SW480 (cell line): ENCODE measurements around the gene PLCB4.

Source experiments
- DNase-seq: peaks from one replicate; pipeline ENCODE4 v3.0.0-alpha.2; 2016; ENCODE audit warnings: low spot score

PLCB4 gene

GRCh38 chr20:9453201-9453600, 384.3 kb downstream of the PLCB4 start:
- no peak for DNase-seq

GRCh38 chr20:9454791-9455190, 385.9 kb downstream of the PLCB4 start:
- DNase-seq = no peak

DNA sequence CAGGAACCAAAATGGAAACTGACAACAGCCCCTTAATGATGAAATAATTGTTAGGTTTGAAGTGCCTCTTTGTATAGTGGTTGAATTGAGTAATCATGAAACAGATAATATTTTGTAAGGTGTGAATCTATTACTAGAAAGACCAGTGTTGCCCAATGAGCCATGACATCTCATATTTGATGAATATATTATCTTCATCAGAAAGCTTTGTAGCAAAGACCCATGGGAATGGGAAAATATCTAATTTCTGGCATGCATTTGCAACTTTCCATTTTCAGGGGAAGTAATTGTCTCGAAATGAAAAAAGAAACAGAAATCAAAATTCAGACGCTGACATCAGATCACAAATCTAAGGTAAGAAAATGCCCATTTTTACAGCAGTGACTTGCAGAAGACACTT, 388.2 kb downstream of the PLCB4 start:
- no peak for DNase-seq

DNA sequence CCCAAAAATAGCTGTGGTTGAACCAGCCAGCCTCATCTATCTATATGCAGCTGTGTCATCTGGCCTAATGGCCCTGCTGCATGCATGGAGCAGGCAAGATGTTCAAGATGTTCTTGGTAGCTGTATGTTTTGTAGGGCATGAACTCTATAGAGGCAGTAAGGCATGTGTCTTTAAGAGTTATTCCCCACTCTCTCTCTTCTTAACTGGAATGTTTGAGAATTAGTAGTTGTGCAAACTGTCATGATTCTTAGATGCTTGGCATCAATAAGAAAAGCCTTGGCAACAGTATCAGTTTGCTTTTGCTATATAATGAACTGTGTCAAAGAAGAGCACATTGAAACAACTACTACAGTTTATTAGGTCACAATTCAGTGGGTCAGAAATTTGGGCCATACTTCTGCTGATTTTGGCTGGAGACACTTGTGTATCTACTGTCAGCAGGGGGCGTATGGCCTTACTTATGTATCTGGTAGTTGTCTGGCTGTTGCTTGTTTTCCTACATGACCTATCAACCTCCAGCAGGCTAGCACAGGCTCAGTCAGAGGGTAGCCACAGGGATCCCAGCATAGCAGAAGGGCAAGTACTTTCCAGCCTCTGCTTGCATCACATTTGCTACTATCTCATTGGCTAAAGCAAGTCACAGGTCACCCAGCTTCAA, 389.4 kb downstream of the PLCB4 start:
- DNase-seq = no peak

GRCh38 chr20:9460518-9460917, 391.6 kb downstream of the PLCB4 start:
- DNase-seq = no peak

DNA sequence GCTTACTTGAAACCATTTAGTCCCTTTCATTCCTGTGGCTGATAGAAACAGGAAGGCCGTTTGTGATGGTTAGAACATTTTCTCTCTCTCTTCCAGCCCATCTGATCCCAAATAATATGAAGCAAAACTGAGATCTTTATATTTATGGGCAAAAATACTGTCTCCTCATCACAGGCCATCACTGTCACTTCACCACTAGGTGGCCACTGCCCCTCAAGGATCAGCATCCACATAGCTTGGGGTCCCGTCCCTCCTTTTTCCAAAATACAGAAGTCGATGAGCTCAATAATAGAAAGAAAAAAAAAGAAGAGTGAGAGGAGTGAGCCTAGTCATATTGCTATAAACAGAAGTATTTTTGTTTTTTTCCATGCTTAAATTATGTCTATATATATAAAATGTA, 399.1 kb downstream of the PLCB4 start:
- no peak for DNase-seq

DNA sequence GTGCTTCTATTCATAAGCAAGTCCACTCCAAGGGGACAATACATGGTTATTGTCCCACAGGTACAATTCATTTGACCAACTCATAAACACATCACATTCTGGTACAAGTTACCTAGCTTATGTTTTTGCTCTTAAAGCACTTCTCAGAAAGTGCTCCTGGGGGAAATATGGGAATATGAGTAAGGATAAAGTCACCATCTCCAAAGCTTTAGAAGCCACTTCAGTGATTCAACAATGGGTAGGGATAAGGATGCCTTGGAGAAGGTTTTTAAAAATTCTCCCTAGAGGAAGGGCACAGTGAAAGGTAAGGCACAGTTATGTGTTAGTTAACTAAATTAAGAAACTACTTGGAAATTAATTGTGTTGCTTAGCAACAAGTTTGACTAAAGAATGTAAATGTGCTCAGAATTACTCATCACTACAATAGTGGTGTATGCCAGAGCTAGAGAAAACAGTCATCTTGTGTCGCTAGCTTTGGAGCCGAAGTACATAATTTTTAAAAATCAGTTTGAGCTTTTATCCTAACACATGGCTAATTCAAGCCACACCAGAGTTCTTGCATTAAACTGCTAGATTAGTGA, 406.0 kb downstream of the PLCB4 start:
- no peak for DNase-seq

- no peak for DNase-seq
Observed at GRCh38 chr20:9475456-9475855, 406.6 kb downstream of the PLCB4 start.

DNA sequence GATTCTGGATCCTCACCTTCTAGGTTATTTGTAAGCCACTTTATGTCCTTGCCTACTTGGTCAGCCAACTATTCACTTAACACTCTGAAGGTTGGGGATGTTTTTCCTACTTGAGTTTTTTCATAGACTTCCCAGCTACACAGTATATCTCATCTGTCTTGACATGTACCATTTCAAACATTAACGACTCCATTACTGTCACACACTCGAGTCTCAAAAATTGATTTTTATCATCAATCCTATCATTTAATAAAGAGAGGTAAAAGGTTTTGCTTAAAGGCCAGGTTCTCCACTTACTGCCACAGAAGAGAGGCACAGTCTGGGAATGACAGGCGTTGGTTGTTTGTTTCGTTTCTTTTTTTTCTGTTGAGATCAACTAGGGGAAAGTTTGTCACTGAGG, 407.3 kb downstream of the PLCB4 start:
- no peak for DNase-seq

DNA sequence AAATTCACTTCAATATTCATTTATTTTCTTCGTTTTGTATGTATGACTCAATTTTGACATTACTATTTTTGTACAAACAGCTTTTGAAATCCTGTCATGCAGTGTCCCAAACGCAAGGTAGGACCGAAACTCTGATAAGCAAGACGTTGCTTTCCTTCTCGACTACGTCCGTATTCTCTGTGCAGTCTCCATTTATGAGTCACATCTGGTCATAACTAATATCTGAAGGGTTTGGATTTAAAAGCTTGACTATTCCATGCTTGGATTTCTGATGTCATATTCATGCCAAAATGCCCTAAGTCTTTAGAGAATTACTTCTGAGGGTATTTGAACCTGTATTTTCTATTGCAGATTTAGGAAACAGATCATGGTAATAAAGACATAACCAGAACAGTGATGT, 407.8 kb downstream of the PLCB4 start:
- no peak for DNase-seq

- DNase-seq = no peak
Observed at GRCh38 chr20:9478771-9479170, 409.9 kb downstream of the PLCB4 start.

GRCh38 chr20:9480066-9480465, 411.2 kb downstream of the PLCB4 start:
- no peak for DNase-seq

DNA sequence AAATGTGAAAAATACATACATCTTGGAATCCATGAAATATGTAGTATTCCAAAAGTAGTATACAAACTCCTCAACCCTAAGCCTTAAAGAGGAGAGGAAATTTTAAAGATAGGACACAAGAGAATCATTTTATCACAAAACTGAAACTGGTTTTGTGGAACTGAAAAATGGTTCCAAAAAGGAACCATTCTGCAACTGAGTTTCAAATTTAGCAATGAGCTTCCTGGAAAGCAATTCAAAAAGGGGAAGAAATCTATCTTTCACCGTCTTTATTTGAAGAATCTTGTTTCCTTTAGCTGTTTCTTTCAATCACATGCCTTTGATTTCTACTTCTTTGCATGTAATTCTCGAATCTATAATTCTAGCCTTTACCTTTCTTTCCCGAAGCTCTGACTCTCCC, 413.3 kb downstream of the PLCB4 start:
- DNase-seq = no peak

GRCh38 chr20:9483131-9483530, 414.2 kb downstream of the PLCB4 start:
- DNase-seq = no peak

- DNase-seq = no peak
Observed at GRCh38 chr20:9485614-9486340, 416.9 kb downstream of the PLCB4 start.

- no peak for DNase-seq
Observed at GRCh38 chr20:9487231-9487630, 418.3 kb downstream of the PLCB4 start.

GRCh38 chr20:9488063-9488462, 419.2 kb downstream of the PLCB4 start:
- no peak for DNase-seq

DNA sequence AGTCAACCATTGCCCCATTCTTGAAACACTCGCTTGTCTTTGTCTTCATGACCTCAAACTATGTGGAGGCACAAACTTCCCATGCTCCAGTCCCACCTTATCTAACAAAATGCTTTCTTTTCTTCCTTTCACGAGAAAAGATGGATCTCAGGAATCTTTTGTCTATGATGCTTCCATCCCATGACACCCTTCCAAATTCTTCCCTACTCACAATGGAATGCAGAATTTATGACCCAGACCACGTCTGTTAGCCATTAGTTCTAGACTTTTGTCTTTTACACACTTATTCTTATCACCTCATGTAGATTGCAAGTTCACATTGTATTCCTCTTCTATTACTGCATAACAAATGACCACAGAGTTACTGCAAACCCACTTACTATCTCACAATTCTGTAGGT, 421.3 kb downstream of the PLCB4 start:
- no peak for DNase-seq

DNA sequence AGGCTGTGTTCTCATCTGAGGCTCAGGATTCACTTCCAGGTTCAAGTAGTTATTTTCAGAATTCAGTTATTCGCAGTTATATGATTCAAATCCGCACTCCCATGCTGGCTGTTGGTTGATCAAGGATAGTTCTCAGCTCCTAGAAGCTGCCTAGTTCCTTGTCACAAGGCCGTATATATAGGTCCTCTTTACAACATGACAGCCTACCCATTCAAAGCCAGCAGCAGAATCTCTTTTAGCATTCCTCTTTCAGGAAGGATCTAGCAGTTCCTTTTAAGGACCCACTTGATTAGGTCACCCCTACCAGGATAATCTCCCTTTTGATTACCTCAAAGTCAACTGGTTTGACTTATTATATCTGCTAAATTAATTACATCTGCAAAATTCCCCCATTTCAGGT, 421.7 kb downstream of the PLCB4 start:
- DNase-seq = no peak

DNA sequence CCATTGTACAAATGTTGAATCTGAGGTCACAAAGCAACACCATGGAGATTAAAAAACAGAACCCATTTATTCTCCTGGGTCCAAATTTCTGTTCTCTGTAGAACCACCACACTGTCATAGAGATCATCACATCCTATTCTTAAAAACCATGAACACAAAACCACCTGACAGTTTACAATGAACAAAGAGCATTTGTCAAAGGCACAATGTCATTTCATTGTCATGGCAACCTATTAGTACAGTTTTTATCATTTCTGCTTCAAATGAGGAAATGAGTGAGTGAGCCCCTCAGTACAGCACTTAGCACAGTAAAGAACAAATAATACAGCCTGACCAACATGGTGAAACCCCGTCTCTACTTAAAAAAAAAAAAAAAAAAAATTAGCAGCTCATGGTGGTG, 422.4 kb downstream of the PLCB4 start:
- no peak for DNase-seq

DNA sequence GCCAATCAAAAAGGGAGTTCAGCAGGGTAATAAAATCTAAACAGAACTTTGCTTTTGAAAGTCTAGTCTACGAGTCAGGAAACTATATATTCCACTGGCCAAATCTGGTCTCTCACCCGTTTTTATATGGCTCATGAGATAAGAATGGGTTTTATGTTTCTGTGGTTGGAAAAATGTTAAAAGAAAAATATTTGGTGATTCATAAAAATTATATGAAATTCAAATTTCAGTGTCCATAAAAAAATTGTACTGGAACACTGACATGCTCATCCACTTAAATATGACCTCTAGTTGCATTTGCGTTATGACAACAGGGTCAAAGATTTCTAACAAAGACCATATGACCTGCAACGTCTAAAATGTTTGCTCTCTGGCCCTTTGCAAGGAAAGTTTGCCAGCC, 423.2 kb downstream of the PLCB4 start:
- DNase-seq = no peak

GRCh38 chr20:9493803-9494202, 424.9 kb downstream of the PLCB4 start:
- DNase-seq = no peak

DNA sequence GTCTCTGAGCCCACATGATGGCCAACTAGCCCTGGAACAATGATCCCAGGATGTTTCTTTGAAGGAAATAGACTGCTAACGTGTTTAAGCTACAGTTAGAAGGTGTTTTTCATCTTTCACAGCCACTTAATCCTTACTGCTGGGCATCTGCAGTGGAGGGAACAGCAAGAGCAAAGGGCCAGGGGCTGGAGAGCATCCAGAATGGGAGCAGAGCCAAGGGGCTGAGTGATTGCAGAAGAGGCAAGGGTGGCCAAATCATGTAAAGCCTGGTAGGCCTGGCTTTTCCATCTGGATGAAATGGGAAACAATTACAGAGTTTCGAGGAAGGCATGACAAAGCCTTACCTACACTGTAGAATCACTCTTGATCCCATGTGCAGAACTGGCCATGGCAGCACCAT, 426.8 kb downstream of the PLCB4 start:
- DNase-seq = no peak

- no peak for DNase-seq
Observed at GRCh38 chr20:9496155-9496554, 427.3 kb downstream of the PLCB4 start.
